ENCODE data around the gene UBE2S.
"Not testable (repeated sequence)": the region's sequence is repeated elsewhere in the genome, so short reads cannot be mapped to it uniquely, and the experiment has no call there.

Gene UBE2S

DNA sequence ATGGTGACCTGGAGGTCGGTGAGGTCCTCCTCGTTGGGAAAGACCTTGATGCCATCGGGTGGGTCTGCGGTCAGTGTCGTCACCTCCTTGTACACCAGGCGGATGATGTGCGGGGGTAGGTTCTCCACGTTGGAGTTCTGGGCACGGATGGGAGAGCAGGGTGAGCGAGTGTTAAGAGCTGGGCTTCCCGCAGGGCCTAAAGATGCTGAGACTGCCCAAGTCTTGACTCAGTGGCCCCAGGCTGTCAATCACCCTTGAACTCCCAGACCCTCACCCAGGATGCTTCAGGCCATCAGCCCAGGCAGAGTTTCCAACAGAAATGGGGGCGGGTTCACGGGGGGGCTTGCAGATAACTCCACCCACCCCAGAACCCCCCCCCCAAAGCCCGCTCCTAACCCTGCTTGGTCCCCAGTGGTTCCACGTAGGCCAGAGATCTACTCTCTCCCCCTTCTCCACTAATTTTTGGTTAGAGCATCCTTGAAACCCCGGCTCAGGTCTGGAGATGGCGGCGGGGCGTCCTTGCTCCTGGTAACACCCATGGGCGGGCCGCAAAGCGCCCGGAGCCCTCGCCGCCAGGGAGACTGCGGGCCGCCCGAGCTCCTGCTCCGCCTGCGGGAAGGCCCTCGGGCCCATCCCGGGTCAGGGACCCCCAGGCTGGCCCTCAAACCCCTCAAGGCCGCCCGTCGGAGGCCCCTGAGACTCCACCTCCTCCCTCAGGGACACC, 600 bp downstream of the UBE2S start:
- in situ Hi-C loops (cut with MboI; ENCODE audit: low pct_unique_long_range_greater_than_20kb, low sequenced_read_pairs, unreplicated experiment) = no loop called here
- peak; percentile 62 for DNase-seq (ENCODE audit: low spot score)
- TF ChIP-seq CTCF (IDR thresholded peaks at IDR 0.05; ENCODE audit: extremely low read depth, insufficient read depth, missing control alignments) = no peak

DNA sequence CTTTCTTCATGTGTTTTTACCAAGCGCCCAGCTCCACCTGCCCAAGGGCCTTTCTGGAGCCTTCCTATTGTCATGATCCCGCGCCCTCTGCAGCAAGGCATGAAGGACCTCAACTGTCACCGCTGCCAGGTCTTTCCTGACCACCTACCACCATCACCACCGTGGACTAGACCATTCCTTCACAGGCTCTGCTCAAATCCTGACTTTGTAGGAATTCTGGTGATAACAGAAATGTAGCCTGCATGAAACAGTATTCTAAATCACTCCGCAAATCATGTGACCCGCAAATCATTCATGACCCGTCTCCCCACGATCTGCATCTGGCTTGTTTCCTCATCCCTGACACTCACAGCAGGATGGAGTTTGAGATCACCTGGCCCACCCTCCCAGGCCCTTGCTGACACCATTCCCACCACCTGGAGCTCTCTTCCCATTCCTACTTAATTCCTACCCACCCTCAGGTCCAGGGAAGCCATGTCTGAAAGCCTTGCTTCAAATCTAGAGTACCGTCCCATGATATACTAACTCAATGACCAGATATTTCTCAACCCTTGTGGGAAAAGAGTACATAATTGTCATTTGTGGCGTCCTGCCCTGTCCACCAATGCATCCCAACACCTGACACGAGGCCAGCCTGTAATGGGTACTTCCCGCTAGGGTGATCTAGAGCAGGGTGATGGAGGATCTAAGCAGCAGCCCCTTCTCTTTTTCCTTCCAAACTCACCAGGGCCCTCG, 1.3 kb downstream of the UBE2S start:
- no peak for TF ChIP-seq CTCF (IDR thresholded peaks at IDR 0.05; ENCODE audit: extremely low read depth, insufficient read depth, missing control alignments)
- in situ Hi-C loops (cut with MboI; ENCODE audit: low pct_unique_long_range_greater_than_20kb, low sequenced_read_pairs, unreplicated experiment) = no loop called here
- no peak for DNase-seq (ENCODE audit: low spot score)

DNA sequence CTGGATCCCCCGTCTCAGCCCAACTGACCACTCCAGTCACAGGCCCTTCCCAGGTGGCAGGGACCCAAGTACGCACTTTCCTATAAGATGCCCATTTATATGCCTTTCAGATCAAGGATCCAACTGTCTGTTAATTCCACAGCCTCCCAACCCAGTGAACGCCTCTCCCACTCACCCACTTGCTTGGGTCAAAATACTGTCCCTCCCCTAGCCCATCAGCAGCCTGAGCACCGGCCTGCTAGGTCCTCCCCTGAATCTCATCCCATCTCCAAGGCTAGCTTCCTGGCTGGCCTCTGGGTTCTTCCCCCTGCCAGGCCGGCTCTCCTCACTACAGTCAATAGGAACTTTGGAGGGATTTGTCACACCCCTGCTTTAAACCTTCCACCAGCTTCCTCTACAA, 1.9 kb downstream of the UBE2S start:
- in situ Hi-C loops (cut with MboI; ENCODE audit: low pct_unique_long_range_greater_than_20kb, low sequenced_read_pairs, unreplicated experiment) = no loop called here
- no peak for TF ChIP-seq CTCF (IDR thresholded peaks at IDR 0.05; ENCODE audit: extremely low read depth, insufficient read depth, missing control alignments)
- no peak for DNase-seq (ENCODE audit: low spot score)

DNA sequence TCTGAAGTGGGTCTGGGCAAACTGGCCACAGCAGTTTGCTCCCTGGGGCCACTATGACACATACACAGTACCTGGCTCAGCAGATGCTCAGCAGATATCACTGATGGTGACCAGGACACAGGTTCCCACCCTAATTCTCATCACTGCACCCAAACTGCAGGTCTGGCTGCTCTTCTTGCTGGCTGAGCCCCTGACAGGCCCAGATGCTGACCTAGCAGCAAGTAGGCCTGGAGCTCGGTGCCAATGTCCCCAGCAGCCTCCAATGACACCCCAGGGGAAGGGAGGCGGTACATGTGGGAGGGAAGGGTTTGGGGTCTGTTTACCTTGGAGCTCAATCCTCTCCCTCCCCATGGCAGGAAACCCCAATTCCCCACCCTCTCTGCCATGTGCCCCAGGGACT, 5.1 kb downstream of the UBE2S start:
- peak; percentile 21 for DNase-seq (ENCODE audit: low spot score)
- in situ Hi-C loops (cut with MboI; ENCODE audit: low pct_unique_long_range_greater_than_20kb, low sequenced_read_pairs, unreplicated experiment) = no loop called here
- no peak for TF ChIP-seq CTCF (IDR thresholded peaks at IDR 0.05; ENCODE audit: extremely low read depth, insufficient read depth, missing control alignments)

GRCh38 chr19:55401390-55401789, 6.2 kb downstream of the UBE2S start:
- DNase-seq (ENCODE audit: low spot score); in situ Hi-C loops (cut with MboI; ENCODE audit: low pct_unique_long_range_greater_than_20kb, low sequenced_read_pairs, unreplicated experiment): not testable (repeated sequence)

GRCh38 chr19:55400281-55401087, 7.1 kb downstream of the UBE2S start:
- no peak for TF ChIP-seq CTCF (IDR thresholded peaks at IDR 0.05; ENCODE audit: extremely low read depth, insufficient read depth, missing control alignments)
- peak; percentile 22 for DNase-seq (ENCODE audit: low spot score)
- in situ Hi-C loops (cut with MboI; ENCODE audit: low pct_unique_long_range_greater_than_20kb, low sequenced_read_pairs, unreplicated experiment) = no loop called here

All from GM13977 (cell line).